ENCODE results near the gene NEURL4.
"Not testable (repeated sequence)": the region's sequence is repeated elsewhere in the genome, so short reads cannot be mapped to it uniquely, and the experiment has no call there.

The NEURL4 gene

GRCh38 chr17:7328840-7329373 lies at the start of gene NEURL4:
NEURL4 (minus strand) TSS chr17:7329335; CDS start chr17:7329312, 23 bp downstream.
- DNase-seq (ENCODE audit: low spot score): no peak

GRCh38 chr17:7374353-7374752 lies 45.2 kb upstream of the NEURL4 start:
- DNase-seq (ENCODE audit: low spot score): no peak

- no peak for DNase-seq (ENCODE audit: low spot score)
Measured at GRCh38 chr17:7370853-7371252, 41.7 kb upstream of the NEURL4 start.

GRCh38 chr17:7369825-7370224 lies 40.7 kb upstream of the NEURL4 start:
- DNase-seq (ENCODE audit: low spot score): no peak

- not testable (repeated sequence) for DNase-seq (ENCODE audit: low spot score)
Measured at GRCh38 chr17:7368599-7368994, 39.5 kb upstream of the NEURL4 start.

- no peak for DNase-seq (ENCODE audit: low spot score)
Measured at GRCh38 chr17:7367918-7368598, 38.9 kb upstream of the NEURL4 start.

- no peak for DNase-seq (ENCODE audit: low spot score)
Measured at GRCh38 chr17:7367083-7367482, 37.9 kb upstream of the NEURL4 start.

GRCh38 chr17:7365963-7366362 lies 36.8 kb upstream of the NEURL4 start:
- not testable (repeated sequence) for DNase-seq (ENCODE audit: low spot score)

GRCh38 chr17:7363311-7363710 lies 34.2 kb upstream of the NEURL4 start:
- no peak for DNase-seq (ENCODE audit: low spot score)

- no peak for DNase-seq (ENCODE audit: low spot score)
Measured at GRCh38 chr17:7361906-7362305, 32.8 kb upstream of the NEURL4 start.

- no peak for DNase-seq (ENCODE audit: low spot score)
Measured at GRCh38 chr17:7357381-7357780, 28.2 kb upstream of the NEURL4 start.

- no peak for DNase-seq (ENCODE audit: low spot score)
Measured at GRCh38 chr17:7356756-7357155, 27.6 kb upstream of the NEURL4 start.

- DNase-seq (ENCODE audit: low spot score): peak; percentile 87
Measured at GRCh38 chr17:7356072-7356549, 27.0 kb upstream of the NEURL4 start.

- DNase-seq (ENCODE audit: low spot score): no peak
Measured at GRCh38 chr17:7355573-7355972, 26.4 kb upstream of the NEURL4 start.

- DNase-seq (ENCODE audit: low spot score): no peak
Measured at GRCh38 chr17:7355053-7355452, 25.9 kb upstream of the NEURL4 start, which contains the start of gene TMEM95. TMEM95 (plus strand) TSS chr17:7355156; CDS start chr17:7355205, 49 bp downstream.

GRCh38 chr17:7354262-7354843 lies 25.2 kb upstream of the NEURL4 start:
- no peak for DNase-seq (ENCODE audit: low spot score)

- DNase-seq (ENCODE audit: low spot score): no peak
Measured at GRCh38 chr17:7352910-7353635, 23.9 kb upstream of the NEURL4 start.

GRCh38 chr17:7352503-7352889 lies 23.4 kb upstream of the NEURL4 start:
- no peak for DNase-seq (ENCODE audit: low spot score)

GRCh38 chr17:7351665-7352502 lies 22.7 kb upstream of the NEURL4 start, which contains the start of gene KCTD11:
KCTD11 (plus strand) TSS chr17:7352162.
- DNase-seq (ENCODE audit: low spot score): peak; percentile 68

GRCh38 chr17:7348478-7349242 lies 19.5 kb upstream of the NEURL4 start:
- no peak for DNase-seq (ENCODE audit: low spot score)

Measured in CD4-positive, alpha-beta T cell treated with Interleukin-6 at 100 ng/mL for 8 hours (primary cell).